ENCODE results near the gene HK3.

- TF ChIP-seq CTCF (optimal IDR thresholded peaks at IDR 0.05 in 1 of 3, IDR thresholded peaks at IDR 0.05 in 1 of 3, conservative IDR thresholded peaks at IDR 0.05 in 1 of 3; ENCODE audit: extremely low read depth in 1 of 3, insufficient read depth in 2 of 3, low read length in 3 of 3): no peak
- TF ChIP-seq EZH2 (IDR thresholded peaks at IDR 0.05; ENCODE audit: low read length): no peak
Observed at GRCh38 chr5:176935017-176935416, 35.9 kb upstream of the HK3 start.

Measured in keratinocyte (primary cell).